WTC11 (cell line): ENCODE results near the gene ZFPL1.

Experiments used
- CTCF ChIP-seq: fragments of 200-600 bp; IDR thresholded peaks from 2 replicates; pipeline ENCODE4 v1.8.0; 2022; ENCODE audit warnings: antibody characterized with exemption
- TCF7 ChIP-seq: sonication (generic); formaldehyde crosslinking; IDR thresholded peaks from 2 replicates; pipeline ENCODE4 v1.8.0; 2022; ENCODE audit warnings: mild to moderate bottlenecking, low read depth, missing genetic modification reagents, moderate library complexity
- USF1 ChIP-seq: sonication (generic); formaldehyde crosslinking; IDR thresholded peaks from 2 replicates; pipeline ENCODE4 v1.8.0; 2022; ENCODE audit warnings: mild to moderate bottlenecking, missing genetic modification reagents
- ZNF396 ChIP-seq: fragments of 250-450 bp; sonication (Bioruptor Pico); IDR thresholded peaks from 2 replicates; pipeline ENCODE4 v1.8.0; 2021; ENCODE audit warnings: mild to moderate bottlenecking, moderate library complexity, borderline replicate concordance
- ZNF425 ChIP-seq: fragments of 250-450 bp; sonication (Bioruptor Pico); conservative IDR thresholded peaks from 2 replicates; pipeline ENCODE4 v1.9.0; 2021; ENCODE audit warnings: mild to moderate bottlenecking

- no peak for TF ChIP-seq CTCF
- no peak for TF ChIP-seq ZNF425 (CRISPR knock-in tag)
- no peak for TF ChIP-seq ZNF396
- no peak for TF ChIP-seq TCF7 (CRISPR knock-in tag)
- no peak for TF ChIP-seq USF1 (CRISPR knock-in tag)
Measured at GRCh38 chr11:65047581-65048422, 36.2 kb upstream of the ZFPL1 start.
